Prostate gland (tissue), 2 donors: ENCODE measurements around the gene NEDD9. TPM values are rescaled to one million over a fixed set of nuclear protein-coding genes. Genes with fewer than 3 reads are reported as not detected.
A peak's percentile ranks its signal among the peaks of the same experiment; 100 is the strongest.

Experiments
- DNase-seq: peaks from one replicate; pipeline ENCODE4 v3.0.0-alpha.2; 2019; ENCODE audit warnings: low spot score
- H3K27ac ChIP-seq, 2 donors: fragments of 200-600 bp; sonication (generic); 2 replicates each; pipeline ENCODE4 v1.5.1; 2017 to 2019
- H3K27me3 ChIP-seq: fragments of 200-600 bp; sonication (generic); replicated peaks from 2 replicates; pipeline ENCODE4 v1.5.1; 2019; ENCODE audit not compliant: insufficient read depth
- H3K36me3 ChIP-seq, 2 donors: fragments of 200-600 bp; sonication (generic); 1 replicate in 1 of 2; 2 replicates in 1 of 2; pipeline versions ENCODE4 v1.5.1 to v1.8.1; 2017 to 2019
- H3K4me1 ChIP-seq: fragments of 200-600 bp; sonication (generic); replicated peaks from 2 replicates; pipeline ENCODE4 v1.5.1; 2019
- H3K4me3 ChIP-seq, 2 donors: fragments of 200-600 bp; sonication (generic); 2 replicates each; pipeline ENCODE4 v1.5.1; 2017 to 2019
- H3K9me3 ChIP-seq: fragments of 200-600 bp; sonication (generic); 2 replicates; pipeline ENCODE4 v1.5.1; 2017
- POLR2A ChIP-seq: fragments of 450-650 bp; IDR thresholded peaks from one replicate; pipeline ENCODE4 v1.6.1; 2016; ENCODE audit warnings: antibody characterized with exemption, mild to moderate bottlenecking
- POLR2AphosphoS5 ChIP-seq: sonication (generic); formaldehyde crosslinking; IDR thresholded peaks from one replicate; pipeline ENCODE4 v1.6.1; 2017; ENCODE audit warnings: antibody characterized with exemption
- WGBS: methylation state at CpG from one replicate; pipeline ENCODE4 v1.1.5; 2018; 5-methylcytosine and 5-hydroxymethylcytosine counted together
- intact Hi-C: fragments of 100-400 bp; cut with DNase I; formaldehyde crosslinking; loops from one replicate; pipeline ENCODE4 v1.14.2; 2022
- total RNA-seq, 2 donors: library from RNA; depleted of rRNA; stranded (reverse); fragments of >200 nt; gene quantifications; one replicate each; pipeline ENCODE4 v1.1.0, GENCODE V29; 2016
- TF ChIP-seq, protein P1 (sequence below), 4 experiments: fragments of 200-600 bp in 2 of 4; fragments of 450-650 bp in 2 of 4; sonication (generic) in 2 of 4; IDR thresholded peaks; 1 replicate in 3 of 4; 2 replicates in 1 of 4; pipeline ENCODE4 v1.5.1; 2016 to 2019; ENCODE audit warnings: antibody characterized with exemption in 4 of 4, mild to moderate bottlenecking in 2 of 4, moderate library complexity in 2 of 4

Gene NEDD9
- total RNA-seq, 2 donors from 2014 or later = 51.1 to 72.1 TPM

DNA sequence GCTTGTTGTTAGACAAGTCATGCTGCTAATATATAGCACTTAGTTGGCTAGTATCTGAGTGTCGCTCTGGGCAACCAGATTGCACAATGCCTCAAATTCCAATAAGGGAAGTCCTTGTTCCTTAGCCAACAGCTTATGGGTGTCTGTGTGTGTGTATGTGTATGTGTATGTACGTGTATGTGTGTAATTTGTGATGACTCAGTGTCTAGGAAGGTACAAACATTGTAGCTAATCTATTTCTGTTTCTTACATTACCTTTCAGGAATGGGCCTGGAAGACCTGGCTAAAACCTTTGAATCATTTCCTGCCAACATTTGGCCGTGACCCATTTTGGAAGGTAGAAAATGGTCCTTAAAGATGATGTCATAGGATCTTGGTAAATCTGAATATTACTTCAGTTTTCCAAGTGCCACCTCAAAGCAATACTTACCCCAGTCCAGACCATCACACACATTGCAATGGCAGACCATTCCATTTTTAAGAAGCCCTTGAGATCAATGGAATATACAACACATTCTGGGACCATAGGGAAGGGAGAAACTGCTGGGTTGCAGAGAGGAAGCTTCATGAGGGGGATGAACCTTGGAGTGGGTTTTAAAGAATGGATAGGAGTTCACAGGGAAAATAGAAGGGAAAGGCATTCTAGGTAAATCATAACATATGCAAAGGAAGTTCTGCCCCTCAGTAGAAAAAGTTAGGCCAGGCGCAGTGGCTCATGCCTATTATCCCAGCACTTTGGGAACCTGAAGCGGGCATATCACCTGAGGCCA lies 25.1 kb downstream of the NEDD9 start:
- Histone ChIP-seq H3K27ac (peak overlapping the region; percentile 62 to 67), H3K27me3 (no peaks in the 10 kb centered on the region), H3K4me3 (no peak overlapping the region), H3K4me1 (no peaks in the 10 kb centered on the region), H3K36me3 (no peaks in the 10 kb centered on the region), H3K9me3 (no peaks in the 10 kb centered on the region)
- peak; percentile 89 for DNase-seq
- TF ChIP-seq, protein P1, sequence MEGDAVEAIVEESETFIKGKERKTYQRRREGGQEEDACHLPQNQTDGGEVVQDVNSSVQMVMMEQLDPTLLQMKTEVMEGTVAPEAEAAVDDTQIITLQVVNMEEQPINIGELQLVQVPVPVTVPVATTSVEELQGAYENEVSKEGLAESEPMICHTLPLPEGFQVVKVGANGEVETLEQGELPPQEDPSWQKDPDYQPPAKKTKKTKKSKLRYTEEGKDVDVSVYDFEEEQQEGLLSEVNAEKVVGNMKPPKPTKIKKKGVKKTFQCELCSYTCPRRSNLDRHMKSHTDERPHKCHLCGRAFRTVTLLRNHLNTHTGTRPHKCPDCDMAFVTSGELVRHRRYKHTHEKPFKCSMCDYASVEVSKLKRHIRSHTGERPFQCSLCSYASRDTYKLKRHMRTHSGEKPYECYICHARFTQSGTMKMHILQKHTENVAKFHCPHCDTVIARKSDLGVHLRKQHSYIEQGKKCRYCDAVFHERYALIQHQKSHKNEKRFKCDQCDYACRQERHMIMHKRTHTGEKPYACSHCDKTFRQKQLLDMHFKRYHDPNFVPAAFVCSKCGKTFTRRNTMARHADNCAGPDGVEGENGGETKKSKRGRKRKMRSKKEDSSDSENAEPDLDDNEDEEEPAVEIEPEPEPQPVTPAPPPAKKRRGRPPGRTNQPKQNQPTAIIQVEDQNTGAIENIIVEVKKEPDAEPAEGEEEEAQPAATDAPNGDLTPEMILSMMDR (IDR thresholded peaks at IDR 0.05) = no peak
- no peak for TF ChIP-seq POLR2A
- TF ChIP-seq POLR2AphosphoS5 = peak; percentile 98
- intact Hi-C loops = no loop called here
- WGBS = 58% methylated on average over 5 of the region's 5 CpGs

DNA sequence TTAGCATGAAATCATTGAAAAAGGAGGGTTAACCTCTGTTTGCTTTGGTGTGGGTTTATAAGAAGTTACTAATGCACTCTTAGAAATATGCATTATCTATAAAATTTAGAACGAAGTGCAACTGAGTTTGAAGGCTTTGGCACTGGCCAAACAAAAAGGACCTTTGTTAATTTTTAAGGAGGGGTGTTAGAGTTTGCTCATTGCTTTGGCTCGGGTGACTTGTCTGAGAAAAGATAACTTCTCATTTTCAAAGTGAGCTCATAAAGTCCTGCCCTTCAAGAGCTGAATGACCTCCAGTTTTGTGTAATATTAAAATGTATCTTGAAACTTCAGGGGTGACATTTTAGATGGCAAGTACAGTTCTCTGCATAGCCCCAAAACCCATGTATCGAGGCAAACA lies 25.9 kb downstream of the NEDD9 start:
- Histone ChIP-seq H3K4me3 (no peak overlapping the region), H3K4me1 (no peaks in the 10 kb centered on the region), H3K9me3 (no peaks in the 10 kb centered on the region), H3K27me3 (no peaks in the 10 kb centered on the region), H3K36me3 (no peaks in the 10 kb centered on the region), H3K27ac (peak overlapping the region; percentile 62 to 67)
- intact Hi-C loops = no loop called here
- 23% methylated on average over 3 of the region's 3 CpGs for WGBS
- TF ChIP-seq POLR2AphosphoS5 = no peak
- no peak for DNase-seq

- Histone ChIP-seq H3K9me3 (no peaks in the 10 kb centered on the region), H3K27ac (no peak overlapping the region), H3K36me3 (peaks cover 0 to 6% of the 10 kb centered on the region in 2 donors), H3K4me3 (no peak overlapping the region), H3K27me3 (no peaks in the 10 kb centered on the region), H3K4me1 (no peaks in the 10 kb centered on the region)
- no peak for TF ChIP-seq POLR2A
- TF ChIP-seq, protein P1 (IDR thresholded peaks at IDR 0.05) = no peak
- TF ChIP-seq POLR2AphosphoS5 = no peak
- 88% methylated on average over 5 of the region's 5 CpGs for WGBS
- intact Hi-C loops = no loop called here
- DNase-seq = no peak
Observed at GRCh38 chr6:11204794-11205366, 27.6 kb downstream of the NEDD9 start.

DNA sequence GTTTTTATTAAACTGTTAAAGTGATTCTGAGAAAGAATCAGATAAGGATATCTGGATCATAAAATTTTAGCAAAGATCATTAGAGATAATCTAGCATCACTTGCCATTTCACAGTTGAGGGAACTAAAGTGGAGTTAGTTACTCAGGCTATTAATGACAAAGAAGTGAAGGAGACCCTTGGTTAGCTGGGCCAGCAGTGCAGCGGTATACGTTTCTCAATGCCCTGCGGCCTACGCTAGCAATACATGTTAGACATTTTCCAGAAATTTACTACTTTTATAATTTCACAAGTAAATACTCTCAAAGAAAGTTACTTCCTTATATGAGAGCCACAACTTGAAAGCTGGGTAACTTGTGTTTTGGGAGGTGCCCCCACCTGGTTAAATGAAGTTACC lies 28.5 kb downstream of the NEDD9 start:
- no peaks in the 10 kb centered on the region for H3K4me1 ChIP-seq
- no peaks in the 10 kb centered on the region for H3K9me3 ChIP-seq
- no peak overlapping the region for H3K4me3 ChIP-seq
- intact Hi-C loops = no loop called here
- H3K36me3 ChIP-seq = peaks cover 0 to 6% of the 10 kb centered on the region in 2 donors
- no peaks in the 10 kb centered on the region for H3K27me3 ChIP-seq
- H3K27ac ChIP-seq = no peak overlapping the region
- DNase-seq = no peak
- TF ChIP-seq, protein P1 (IDR thresholded peaks at IDR 0.05) = no peak
- TF ChIP-seq POLR2AphosphoS5 (no peak), POLR2A (no peak)
- over 99% methylated on average over 4 of the region's 4 CpGs for WGBS

DNA sequence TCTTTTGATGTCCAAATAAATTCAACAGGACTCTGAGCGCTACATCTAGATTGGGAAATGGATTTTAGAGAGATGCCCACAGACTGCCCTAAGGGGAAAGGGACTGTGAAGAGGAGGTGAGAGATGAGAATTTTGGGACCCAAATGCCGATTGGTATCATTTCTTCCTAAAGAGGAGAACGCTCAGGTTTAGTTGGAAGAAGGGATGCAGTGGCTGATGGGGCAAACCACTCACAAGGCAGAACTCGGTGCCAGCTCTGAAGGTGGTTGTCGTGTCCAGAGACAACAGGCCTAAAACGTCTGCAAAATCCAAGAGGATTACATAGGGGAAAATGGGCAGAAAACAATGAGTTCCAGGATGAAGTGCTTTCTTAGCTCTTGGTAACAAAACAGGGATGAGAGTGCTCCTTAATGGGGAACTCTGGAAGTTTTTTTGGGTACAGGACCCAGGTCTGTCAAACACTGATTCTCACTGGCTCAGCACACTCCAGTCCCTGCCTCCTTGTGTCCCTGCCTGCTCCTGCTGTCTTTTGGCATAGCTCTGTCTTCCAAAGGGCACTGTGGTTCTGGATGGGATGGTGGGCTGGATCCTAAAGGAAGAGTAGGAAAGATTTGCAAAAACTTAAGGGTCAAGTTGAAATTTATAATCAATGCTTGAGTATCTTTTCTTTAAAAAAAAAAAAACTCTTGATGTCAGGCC lies 29.0 kb downstream of the NEDD9 start:
- H3K27ac ChIP-seq = no peak overlapping the region
- H3K27me3 ChIP-seq = no peaks in the 10 kb centered on the region
- H3K36me3 ChIP-seq = peaks cover 0 to 6% of the 10 kb centered on the region in 2 donors
- intact Hi-C loops = no loop called here
- H3K9me3 ChIP-seq = no peaks in the 10 kb centered on the region
- WGBS = 65% methylated on average over 6 of the region's 6 CpGs
- H3K4me3 ChIP-seq = no peak overlapping the region
- no peaks in the 10 kb centered on the region for H3K4me1 ChIP-seq
- DNase-seq = no peak
- TF ChIP-seq, protein P1 (IDR thresholded peaks at IDR 0.05) = no peak
- TF ChIP-seq POLR2A (no peak), POLR2AphosphoS5 (no peak)
